ENCODE results near the gene ITIH3. TPM values are rescaled to one million over a fixed set of nuclear protein-coding genes. Genes with fewer than 3 reads are reported as not detected.

ITIH3 gene
- total RNA-seq, 1 experiment from 2014 or later = 0.37 TPM

DNA sequence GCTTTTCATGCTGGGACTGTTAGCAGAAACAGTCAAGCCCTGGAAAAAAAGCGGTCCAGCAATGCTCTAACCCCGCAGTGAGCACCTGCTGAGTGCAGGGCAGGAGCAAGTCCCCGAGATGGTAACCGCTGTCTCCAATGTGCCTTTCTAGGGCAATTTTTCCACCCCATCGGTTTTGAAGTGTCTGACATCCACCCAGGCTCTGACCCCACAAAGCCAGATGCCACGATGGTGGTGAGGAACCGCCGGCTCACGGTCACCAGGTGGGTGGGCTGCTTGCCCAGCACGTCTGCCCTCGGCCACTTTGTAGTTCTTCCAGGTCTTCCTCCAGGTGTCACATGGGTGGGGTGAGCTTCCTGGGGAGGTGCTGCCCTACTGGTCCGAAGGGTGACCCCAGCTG lies 3.2 kb upstream of the ITIH3 start:
- no peaks in the 10 kb centered on the region for H3K36me3 Mint-ChIP-seq
- no peak overlapping the region for H3K4me3 Mint-ChIP-seq
- H3K9me3 Mint-ChIP-seq = no peaks in the 10 kb centered on the region
- no peaks in the 10 kb centered on the region for H3K27me3 Mint-ChIP-seq (ENCODE audit: low read depth)
- POLR2A ChIA-PET = no interaction called here
- CTCF ChIA-PET = interaction anchor here (1.2 to 5.5 kb wide), 8 partner anchors 8 to 143 kb away, joined by 3 to 96 read pairs (median 26); partner anchors contain the start of gene NEK4
- no peaks in the 10 kb centered on the region for H3K4me1 Mint-ChIP-seq
- H3K27ac Mint-ChIP-seq = no peak overlapping the region
- TF ChIP-seq FOXJ3 (CRISPR knock-in tag; IDR thresholded peaks at IDR 0.05; ENCODE audit: borderline replicate concordance) (no peak), ZNF138 (CRISPR knock-in tag; conservative IDR thresholded peaks at IDR 0.05) (no peak), MAX (CRISPR knock-in tag; IDR thresholded peaks at IDR 0.05) (no peak), IRF2 (CRISPR knock-in tag; IDR thresholded peaks at IDR 0.05; ENCODE audit: borderline replicate concordance, low read depth) (no peak), SOX15 (CRISPR knock-in tag; IDR thresholded peaks at IDR 0.05) (no peak), ZNF219 (CRISPR knock-in tag; IDR thresholded peaks at IDR 0.05; ENCODE audit: borderline replicate concordance) (no peak), ZBTB43 (CRISPR knock-in tag; IDR thresholded peaks at IDR 0.05) (no peak), NR1H2 (CRISPR knock-in tag; IDR thresholded peaks at IDR 0.05) (no peak), GTF2I (CRISPR knock-in tag; conservative IDR thresholded peaks at IDR 0.05) (no peak), EMX1 (CRISPR knock-in tag; IDR thresholded peaks at IDR 0.05) (no peak), HMGXB4 (CRISPR knock-in tag; IDR thresholded peaks at IDR 0.05) (no peak), ZNF317 (CRISPR knock-in tag; IDR thresholded peaks at IDR 0.05; ENCODE audit: borderline replicate concordance, low read depth) (no peak), RORB (CRISPR knock-in tag; IDR thresholded peaks at IDR 0.05) (no peak), ZNF263 (CRISPR knock-in tag; IDR thresholded peaks at IDR 0.05; ENCODE audit: low read depth) (no peak), SP1 (CRISPR knock-in tag; conservative IDR thresholded peaks at IDR 0.05) (no peak)
- TF ChIP-seq, protein P1, sequence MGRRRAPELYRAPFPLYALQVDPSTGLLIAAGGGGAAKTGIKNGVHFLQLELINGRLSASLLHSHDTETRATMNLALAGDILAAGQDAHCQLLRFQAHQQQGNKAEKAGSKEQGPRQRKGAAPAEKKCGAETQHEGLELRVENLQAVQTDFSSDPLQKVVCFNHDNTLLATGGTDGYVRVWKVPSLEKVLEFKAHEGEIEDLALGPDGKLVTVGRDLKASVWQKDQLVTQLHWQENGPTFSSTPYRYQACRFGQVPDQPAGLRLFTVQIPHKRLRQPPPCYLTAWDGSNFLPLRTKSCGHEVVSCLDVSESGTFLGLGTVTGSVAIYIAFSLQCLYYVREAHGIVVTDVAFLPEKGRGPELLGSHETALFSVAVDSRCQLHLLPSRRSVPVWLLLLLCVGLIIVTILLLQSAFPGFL (CRISPR knock-in tag; IDR thresholded peaks at IDR 0.05; ENCODE audit: borderline replicate concordance) = no peak
- TF ChIP-seq, protein P2, sequence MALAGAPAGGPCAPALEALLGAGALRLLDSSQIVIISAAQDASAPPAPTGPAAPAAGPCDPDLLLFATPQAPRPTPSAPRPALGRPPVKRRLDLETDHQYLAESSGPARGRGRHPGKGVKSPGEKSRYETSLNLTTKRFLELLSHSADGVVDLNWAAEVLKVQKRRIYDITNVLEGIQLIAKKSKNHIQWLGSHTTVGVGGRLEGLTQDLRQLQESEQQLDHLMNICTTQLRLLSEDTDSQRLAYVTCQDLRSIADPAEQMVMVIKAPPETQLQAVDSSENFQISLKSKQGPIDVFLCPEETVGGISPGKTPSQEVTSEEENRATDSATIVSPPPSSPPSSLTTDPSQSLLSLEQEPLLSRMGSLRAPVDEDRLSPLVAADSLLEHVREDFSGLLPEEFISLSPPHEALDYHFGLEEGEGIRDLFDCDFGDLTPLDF (CRISPR knock-in tag; IDR thresholded peaks at IDR 0.05) = no peak
- TF ChIP-seq, protein P3, sequence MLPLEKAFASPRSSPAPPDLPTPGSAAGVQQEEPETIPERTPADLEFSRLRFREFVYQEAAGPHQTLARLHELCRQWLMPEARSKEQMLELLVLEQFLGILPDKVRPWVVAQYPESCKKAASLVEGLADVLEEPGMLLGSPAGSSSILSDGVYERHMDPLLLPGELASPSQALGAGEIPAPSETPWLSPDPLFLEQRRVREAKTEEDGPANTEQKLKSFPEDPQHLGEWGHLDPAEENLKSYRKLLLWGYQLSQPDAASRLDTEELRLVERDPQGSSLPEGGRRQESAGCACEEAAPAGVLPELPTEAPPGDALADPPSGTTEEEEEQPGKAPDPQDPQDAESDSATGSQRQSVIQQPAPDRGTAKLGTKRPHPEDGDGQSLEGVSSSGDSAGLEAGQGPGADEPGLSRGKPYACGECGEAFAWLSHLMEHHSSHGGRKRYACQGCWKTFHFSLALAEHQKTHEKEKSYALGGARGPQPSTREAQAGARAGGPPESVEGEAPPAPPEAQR (CRISPR knock-in tag; IDR thresholded peaks at IDR 0.05) = no peak
- TF ChIP-seq, protein P4, sequence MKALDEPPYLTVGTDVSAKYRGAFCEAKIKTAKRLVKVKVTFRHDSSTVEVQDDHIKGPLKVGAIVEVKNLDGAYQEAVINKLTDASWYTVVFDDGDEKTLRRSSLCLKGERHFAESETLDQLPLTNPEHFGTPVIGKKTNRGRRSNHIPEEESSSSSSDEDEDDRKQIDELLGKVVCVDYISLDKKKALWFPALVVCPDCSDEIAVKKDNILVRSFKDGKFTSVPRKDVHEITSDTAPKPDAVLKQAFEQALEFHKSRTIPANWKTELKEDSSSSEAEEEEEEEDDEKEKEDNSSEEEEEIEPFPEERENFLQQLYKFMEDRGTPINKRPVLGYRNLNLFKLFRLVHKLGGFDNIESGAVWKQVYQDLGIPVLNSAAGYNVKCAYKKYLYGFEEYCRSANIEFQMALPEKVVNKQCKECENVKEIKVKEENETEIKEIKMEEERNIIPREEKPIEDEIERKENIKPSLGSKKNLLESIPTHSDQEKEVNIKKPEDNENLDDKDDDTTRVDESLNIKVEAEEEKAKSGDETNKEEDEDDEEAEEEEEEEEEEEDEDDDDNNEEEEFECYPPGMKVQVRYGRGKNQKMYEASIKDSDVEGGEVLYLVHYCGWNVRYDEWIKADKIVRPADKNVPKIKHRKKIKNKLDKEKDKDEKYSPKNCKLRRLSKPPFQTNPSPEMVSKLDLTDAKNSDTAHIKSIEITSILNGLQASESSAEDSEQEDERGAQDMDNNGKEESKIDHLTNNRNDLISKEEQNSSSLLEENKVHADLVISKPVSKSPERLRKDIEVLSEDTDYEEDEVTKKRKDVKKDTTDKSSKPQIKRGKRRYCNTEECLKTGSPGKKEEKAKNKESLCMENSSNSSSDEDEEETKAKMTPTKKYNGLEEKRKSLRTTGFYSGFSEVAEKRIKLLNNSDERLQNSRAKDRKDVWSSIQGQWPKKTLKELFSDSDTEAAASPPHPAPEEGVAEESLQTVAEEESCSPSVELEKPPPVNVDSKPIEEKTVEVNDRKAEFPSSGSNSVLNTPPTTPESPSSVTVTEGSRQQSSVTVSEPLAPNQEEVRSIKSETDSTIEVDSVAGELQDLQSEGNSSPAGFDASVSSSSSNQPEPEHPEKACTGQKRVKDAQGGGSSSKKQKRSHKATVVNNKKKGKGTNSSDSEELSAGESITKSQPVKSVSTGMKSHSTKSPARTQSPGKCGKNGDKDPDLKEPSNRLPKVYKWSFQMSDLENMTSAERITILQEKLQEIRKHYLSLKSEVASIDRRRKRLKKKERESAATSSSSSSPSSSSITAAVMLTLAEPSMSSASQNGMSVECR (CRISPR knock-in tag; IDR thresholded peaks at IDR 0.05; ENCODE audit: borderline replicate concordance) = no peak
- ATAC-seq (no peak), DNase-seq (ENCODE audit: low spot score) (no peak)

Data from WTC11 (cell line).